BJ (cell line): ENCODE results near the gene ANKS3. TPM values are rescaled to one million over a fixed set of nuclear protein-coding genes. Genes with fewer than 3 reads are reported as not detected.

Source experiments
- CTCF ChIA-PET: fragments of 350-600 bp; formaldehyde crosslinking; extraction: SDS; loops from one replicate; lab custom pipeline; 2021; ENCODE audit warnings: antibody characterized with exemption, inconsistent platforms; lab: Yijun Ruan, JAX
- POLR2A ChIA-PET: fragments of 300-600 bp; sonication (Branson Sonifier 250); formaldehyde crosslinking; extraction: SDS; loops from one replicate; lab custom pipeline; 2021; ENCODE audit warnings: antibody characterized with exemption; lab: Charles Lee
- DNase-seq: peaks from one replicate; pipeline ENCODE4 v3.0.0-alpha.2; 2011; ENCODE audit warnings: low read depth
- H3K27me3 ChIP-seq: 2 replicates; pipeline ENCODE4 v1.6.0; 2011; ENCODE audit warnings: low read length; ENCODE audit not compliant: control insufficient read depth, insufficient read depth
- H3K36me3 ChIP-seq: 2 replicates; pipeline ENCODE4 v1.5.1; 2011; ENCODE audit warnings: low read length; ENCODE audit not compliant: control insufficient read depth, insufficient read depth
- H3K4me3 ChIP-seq: 2 replicates; pipeline ENCODE4 v1.5.1; 2011; ENCODE audit warnings: low read depth, mild to moderate bottlenecking, control low read depth, low read length
- CTCF ChIP-seq: IDR thresholded peaks from 2 replicates; pipeline ENCODE4 v1.5.1; 2011; ENCODE audit warnings: low read depth, mild to moderate bottlenecking, control low read depth, inconsistent platforms, low read length, moderate library complexity; ENCODE audit not compliant: insufficient read depth
- polyA plus RNA-seq: library from polyadenylated mRNA; depleted of rRNA; stranded (reverse); fragments of >200 nt; gene quantifications from 2 replicates; pipeline ENCODE4 v1.2.3, GENCODE V29; 2011

ANKS3 gene
- polyA plus RNA-seq, 1 experiment = 23.7 TPM

- CTCF ChIA-PET = no interaction called here
- Histone ChIP-seq H3K36me3 (peaks cover 29% of the 10 kb centered on the region), H3K27me3 (no peaks in the 10 kb centered on the region), H3K4me3 (no peak overlapping the region)
- DNase-seq = no peak
- TF ChIP-seq CTCF = no peak
- POLR2A ChIA-PET = no interaction called here
Observed at GRCh38 chr16:4678596-4678995, 55.5 kb downstream of the ANKS3 start.

- Histone ChIP-seq H3K4me3 (no peak overlapping the region), H3K27me3 (no peaks in the 10 kb centered on the region), H3K36me3 (peaks cover 30% of the 10 kb centered on the region)
- no peak for DNase-seq
- ChIA-PET CTCF (no interaction called here), POLR2A (no interaction called here)
- no peak for TF ChIP-seq CTCF
Observed at GRCh38 chr16:4677994-4678393, 56.1 kb downstream of the ANKS3 start.

GRCh38 chr16:4677390-4677789, 56.7 kb downstream of the ANKS3 start:
- ChIA-PET CTCF (interaction anchor here (0.6 kb wide), 1 partner anchor 1548 kb away, joined by 3 read pairs; no protein-coding TSS in a partner anchor), POLR2A (no interaction called here)
- H3K27me3 ChIP-seq = no peaks in the 10 kb centered on the region
- no peak for DNase-seq
- H3K4me3 ChIP-seq = no peak overlapping the region
- peaks cover 26% of the 10 kb centered on the region for H3K36me3 ChIP-seq
- no peak for TF ChIP-seq CTCF

- Histone ChIP-seq H3K4me3 (no peak overlapping the region), H3K36me3 (peaks cover 22% of the 10 kb centered on the region), H3K27me3 (no peaks in the 10 kb centered on the region)
- ChIA-PET CTCF (interaction anchor here (0.6 kb wide), 1 partner anchor 1548 kb away, joined by 3 read pairs; no protein-coding TSS in a partner anchor), POLR2A (interaction anchor here (0.6 kb wide), 1 partner anchor 128 kb away, joined by 3 read pairs; no protein-coding TSS in a partner anchor)
- TF ChIP-seq CTCF = no peak
- no peak for DNase-seq
Observed at GRCh38 chr16:4676831-4677230, 57.2 kb downstream of the ANKS3 start.

- no peak for TF ChIP-seq CTCF
- Histone ChIP-seq H3K36me3 (peaks cover 24% of the 10 kb centered on the region), H3K4me3 (no peak overlapping the region), H3K27me3 (no peaks in the 10 kb centered on the region)
- DNase-seq = no peak
- ChIA-PET CTCF (no interaction called here), POLR2A (interaction anchor here (0.6 kb wide), 1 partner anchor 128 kb away, joined by 3 read pairs; no protein-coding TSS in a partner anchor)
Observed at GRCh38 chr16:4675864-4676786, 57.9 kb downstream of the ANKS3 start.
